Measurements from ENCODE around the gene VPS9D1. TPM values are rescaled to one million over a fixed set of nuclear protein-coding genes. Genes with fewer than 3 reads are reported as not detected.
"Not testable (repeated sequence)": the region's sequence is repeated elsewhere in the genome, so short reads cannot be mapped to it uniquely, and the experiment has no call there.

The VPS9D1 gene
- total RNA-seq, 4 donors from 2014 or later, result 5.9 to 14.1 (median 7.0) TPM

GRCh38 chr16:89667633-89668032, 53.1 kb downstream of the VPS9D1 start:
- H3K4me1 ChIP-seq, result no peaks in the 10 kb centered on the region
- 69 to 73% methylated on average over 9 of the region's 9 CpGs for WGBS, 2 donors
- no peak for TF ChIP-seq CTCF (IDR thresholded peaks at IDR 0.05)
- TF ChIP-seq EP300 (IDR thresholded peaks at IDR 0.05), result no peak
- no peak for TF ChIP-seq POLR2A (IDR thresholded peaks at IDR 0.05)
- no peak for DNase-seq (ENCODE audit: low spot score in 2 of 2)
- H3K9me3 ChIP-seq, result no peaks in the 10 kb centered on the region
- H3K27me3 ChIP-seq, result no peaks in the 10 kb centered on the region
- H3K27ac ChIP-seq, result no peak overlapping the region
- peaks cover 0 to 22% (median 0%) of the 10 kb centered on the region in 3 donors for H3K36me3 ChIP-seq
- no peak overlapping the region for H3K4me3 ChIP-seq

- H3K4me1 ChIP-seq; H3K9me3 ChIP-seq; DNase-seq (ENCODE audit: low spot score in 2 of 2); H3K27ac ChIP-seq; H3K27me3 ChIP-seq; H3K4me3 ChIP-seq: not testable (repeated sequence)
- peak in 1 of 5 experiments; percentile 15 for TF ChIP-seq CTCF (IDR thresholded peaks at IDR 0.05)
- WGBS, 2 donors, result 41 to 54% methylated on average over 7 of the region's 7 CpGs
- H3K36me3 ChIP-seq, result peaks cover 0 to 28% (median 0%) of the 10 kb centered on the region in 3 donors
Observed at GRCh38 chr16:89667000-89667399, 53.7 kb downstream of the VPS9D1 start.

GRCh38 chr16:89664238-89664637, 56.5 kb downstream of the VPS9D1 start:
- not testable (repeated sequence) for DNase-seq (ENCODE audit: low spot score in 2 of 2); H3K9me3 ChIP-seq; H3K27me3 ChIP-seq; H3K4me1 ChIP-seq; H3K4me3 ChIP-seq; H3K27ac ChIP-seq
- H3K36me3 ChIP-seq, result peaks cover 0 to 47% (median 0%) of the 10 kb centered on the region in 3 donors
- WGBS, 2 donors, result 70 to 76% methylated on average over 11 of the region's 11 CpGs

- 94 to 95% methylated on average over 9 of the region's 9 CpGs for WGBS, 2 donors
- TF ChIP-seq POLR2A (IDR thresholded peaks at IDR 0.05) (no peak), CTCF (IDR thresholded peaks at IDR 0.05) (no peak), EP300 (IDR thresholded peaks at IDR 0.05) (no peak)
- peaks cover 0 to 22% (median 11%) of the 10 kb centered on the region in 4 donors for H3K4me1 ChIP-seq
- H3K27me3 ChIP-seq, result no peaks in the 10 kb centered on the region
- H3K36me3 ChIP-seq, result peaks cover 0 to 47% (median 0%) of the 10 kb centered on the region in 3 donors
- H3K9me3 ChIP-seq, result no peaks in the 10 kb centered on the region
- no peak for DNase-seq (ENCODE audit: low spot score in 2 of 2)
- H3K27ac ChIP-seq, result no peak overlapping the region
- H3K4me3 ChIP-seq, result no peak overlapping the region
Observed at GRCh38 chr16:89661215-89661614, 59.5 kb downstream of the VPS9D1 start.

GRCh38 chr16:89660146-89660545, 60.6 kb downstream of the VPS9D1 start:
- peaks cover 0 to 28% (median 11%) of the 10 kb centered on the region in 4 donors for H3K4me1 ChIP-seq
- no peak for TF ChIP-seq POLR2A (IDR thresholded peaks at IDR 0.05)
- no peak for TF ChIP-seq CTCF (IDR thresholded peaks at IDR 0.05)
- TF ChIP-seq EP300 (IDR thresholded peaks at IDR 0.05), result no peak
- H3K27ac ChIP-seq, result no peak overlapping the region
- no peaks in the 10 kb centered on the region for H3K27me3 ChIP-seq
- no peak overlapping the region for H3K4me3 ChIP-seq
- peaks cover 0 to 47% (median 0%) of the 10 kb centered on the region in 3 donors for H3K36me3 ChIP-seq
- no peak for DNase-seq (ENCODE audit: low spot score in 2 of 2)
- WGBS, 2 donors, result 89 to 90% methylated on average over 7 of the region's 7 CpGs
- H3K9me3 ChIP-seq, result no peaks in the 10 kb centered on the region

Measured in tibial nerve (tissue), 4 donors.